ENCODE data around the gene TALDO1. TPM values are rescaled to one million over a fixed set of nuclear protein-coding genes. Genes with fewer than 3 reads are reported as not detected.
A peak's percentile ranks its signal among the peaks of the same experiment; 100 is the strongest.

TALDO1 gene
- total and polyA plus RNA-seq, 2 of the 8 experiments (the other 6 are each of a cell fraction or from before 2014, with no cell fraction given): 265 to 308 TPM

- H3K36me3 ChIP-seq (ENCODE audit: control insufficient read depth in 2 of 4, insufficient read depth in 4 of 4, low read length in 3 of 4): peaks cover 32 to 65% (median 38%) of the 10 kb centered on the region in 4 experiments
- H3K4ac ChIP-seq (replicated peaks; ENCODE audit: insufficient read length, low read depth, low read length): no peak overlapping the region
- H3K27ac ChIP-seq (ENCODE audit: low read depth, low read length): peak overlapping the region; percentile 55; the same call in 1 of the 2 replicates
- H2AFZ ChIP-seq (ENCODE audit: low read length): no peak overlapping the region
- H3K4me3 ChIP-seq (ENCODE audit: extremely low read depth in 1 of 4, insufficient read depth in 2 of 4, low read depth in 3 of 4, low read length in 4 of 4): no peak overlapping the region
- FAIRE-seq (no peak), DNase-seq (ENCODE audit: low read depth in 1 of 2, low spot score in 2 of 2) (no peak)
- peaks cover 7% of the 10 kb centered on the region; the same call in 1 of the 2 replicates for H3K79me1 ChIP-seq (ENCODE audit: low read depth, low read length)
- H2BK15ac ChIP-seq (ENCODE audit: low read length): no peak overlapping the region
- no peaks in the 10 kb centered on the region for H3K79me2 ChIP-seq (ENCODE audit: control insufficient read depth in 1 of 2, insufficient read depth in 2 of 2, low read length in 2 of 2)
- CTCF ChIA-PET (ENCODE audit: partially characterized antibody): interaction anchor here (0.8 to 26.9 kb wide), 19 partner anchors 8 to 219 kb away, joined by 3 to 395 read pairs (median 4); partner anchors contain the start of gene TALDO1
- H3K9ac ChIP-seq (replicated peaks in 1 of 4; ENCODE audit: extremely low read depth in 1 of 4, low read depth in 3 of 4, low read length in 3 of 4): no peak overlapping the region
- H4K5ac ChIP-seq (ENCODE audit: insufficient read length, low read depth, low read length): no peak overlapping the region
- TF ChIP-seq CEBPB (IDR thresholded peaks at IDR 0.05; ENCODE audit: low read depth, low read length) (no peak), POLR2AphosphoS5 (IDR thresholded peaks at IDR 0.05; ENCODE audit: low read depth, low read length) (0 out of 2 replicates have a peak, but pooled peaks have one; percentile 54), POLR2A (IDR thresholded peaks at IDR 0.05; ENCODE audit: control extremely low read depth in 1 of 2, low read depth in 2 of 2, low read length in 2 of 2) (peak in 1 of 2 experiments; percentile 46; a peak in 1 of 3 replicates)
- no peak overlapping the region for H3K14ac ChIP-seq (ENCODE audit: insufficient read length)
- no peak overlapping the region; the same call in 1 of the 2 replicates for H2BK20ac ChIP-seq (ENCODE audit: low read length)
- H3K9me3 ChIP-seq (ENCODE audit: insufficient read depth in 2 of 2, low read depth in 1 of 2, low read length in 1 of 2): no peaks in the 10 kb centered on the region
- no peak overlapping the region for H4K91ac ChIP-seq (replicated peaks; ENCODE audit: insufficient read length, low read length)
- 94% methylated on average over 22 of the region's 22 CpGs; no CpG with 5 or more reads in 1 of the 2 experiments for WGBS, 2 experiments (ENCODE audit: extremely low coverage in 1 of 2, insufficient coverage in 1 of 2, insufficient read length in 1 of 2, insufficient replicate concordance in 2 of 2, low coverage in 1 of 2, low lambda C conversion rate in 2 of 2, missing lambda C conversion rate in 1 of 2)
- H3K23me2 ChIP-seq (ENCODE audit: low read depth, low read length): no peaks in the 10 kb centered on the region
- no peak overlapping the region for H2BK120ac ChIP-seq (replicated peaks; ENCODE audit: low read depth, low read length)
- H3K23ac ChIP-seq (ENCODE audit: insufficient read length): no peak overlapping the region
- no peak overlapping the region for H3K4me2 ChIP-seq (ENCODE audit: insufficient read depth in 1 of 2, low read depth in 2 of 2, low read length in 2 of 2)
- no peak overlapping the region for H2BK12ac ChIP-seq (ENCODE audit: low read depth, low read length)
- no peak overlapping the region; the same call in 1 of the 2 replicates for H3K18ac ChIP-seq (ENCODE audit: extremely low read depth, low read length)
- H3K4me1 ChIP-seq (replicated peaks in 1 of 4; ENCODE audit: control insufficient read depth in 3 of 4, insufficient read depth in 4 of 4, low read length in 3 of 4): peaks cover 0 to 12% (median 7%) of the 10 kb centered on the region in 4 experiments; a peak in 6 of 7 replicates
- no peak overlapping the region for H2AK5ac ChIP-seq (ENCODE audit: low read depth, low read length)
- peaks cover 13 to 34% of the 10 kb centered on the region in 2 experiments for H4K20me1 ChIP-seq (replicated peaks in 1 of 2; ENCODE audit: control insufficient read depth in 1 of 2, insufficient read depth in 2 of 2, low read length in 2 of 2)
- POLR2A ChIA-PET (ENCODE audit: partially characterized antibody): interaction anchor here (0.7 to 35.3 kb wide), 20 partner anchors 3 to 314 kb away, joined by 3 to 636 read pairs (median 4); partner anchors contain the start of genes CDHR5, CEND1, DEAF1 and GATD1
- H4K8ac ChIP-seq (ENCODE audit: extremely low read depth, insufficient read depth, low read length): peak overlapping the region; percentile 69
- peak overlapping the region; percentile 77; the same call in 1 of the 2 replicates for H2BK5ac ChIP-seq (ENCODE audit: low read depth, low read length)
- no peak overlapping the region for H3K56ac ChIP-seq (replicated peaks; ENCODE audit: insufficient read length, low read depth, low read length)
- H3K27me3 ChIP-seq (replicated peaks in 1 of 4; ENCODE audit: control insufficient read depth in 3 of 4, extremely low read depth in 1 of 4, insufficient read depth in 3 of 4, low read length in 3 of 4): no peaks in the 10 kb centered on the region
Observed at GRCh38 chr11:763549-764321, 16.5 kb downstream of the TALDO1 start.

Measured in H1 (cell line).